WTC11 (cell line): ENCODE results near the gene LTF. TPM values are rescaled to one million over a fixed set of nuclear protein-coding genes. Genes with fewer than 3 reads are reported as not detected.

Experiments used
- ATAC-seq: fragments of 200-7000 bp; cut with Tn5 transposase; 2 replicates; pipeline ENCODE4 v1.10.0; 2021; ENCODE audit warnings: mild to moderate bottlenecking, moderate library complexity
- CTCF ChIA-PET: fragments of 300-600 bp; sonication (Branson Sonifier 250); formaldehyde crosslinking; loops from one replicate; lab custom pipeline; 2021; ENCODE audit warnings: antibody characterized with exemption; lab: Charles Lee
- POLR2A ChIA-PET: fragments of 350-600 bp; sonication (Branson Sonifier 250); formaldehyde crosslinking; loops from one replicate; lab custom pipeline; 2021; ENCODE audit warnings: antibody characterized with exemption; lab: Charles Lee
- DNase-seq: peaks from one replicate; pipeline ENCODE4 v3.0.0; 2021; ENCODE audit warnings: low spot score
- H3K27ac Mint-ChIP-seq: 2 replicates; pipeline ENCODE4 v1.8.0; 2021; ENCODE audit warnings: mixed read lengths
- H3K27me3 Mint-ChIP-seq: 2 replicates; pipeline ENCODE4 v1.8.0; 2021; ENCODE audit warnings: low read depth, mild to moderate bottlenecking, moderate library complexity, mixed read lengths
- H3K36me3 Mint-ChIP-seq: 2 replicates; pipeline ENCODE4 v1.8.0; 2021; ENCODE audit warnings: mixed read lengths
- H3K4me1 Mint-ChIP-seq: 2 replicates; pipeline ENCODE4 v1.8.0; 2022; ENCODE audit warnings: mixed read lengths
- H3K4me3 Mint-ChIP-seq: 2 replicates; pipeline ENCODE4 v1.8.0; 2021; ENCODE audit warnings: mild to moderate bottlenecking, moderate library complexity, mixed read lengths
- H3K9me3 Mint-ChIP-seq: 2 replicates; pipeline ENCODE4 v1.8.0; 2021; ENCODE audit warnings: mixed read lengths
- ARID4B ChIP-seq: sonication (generic); formaldehyde crosslinking; IDR thresholded peaks from 2 replicates; pipeline ENCODE4 v1.8.0; 2023; ENCODE audit warnings: missing genetic modification reagents, mild to moderate bottlenecking, borderline replicate concordance
- ATF6 ChIP-seq: sonication (generic); formaldehyde crosslinking; IDR thresholded peaks from 2 replicates; pipeline ENCODE4 v1.8.1; 2023; ENCODE audit warnings: mild to moderate bottlenecking, missing genetic modification reagents
- EMX1 ChIP-seq: fragments of 250-450 bp; sonication (Bioruptor Pico); IDR thresholded peaks from 2 replicates; pipeline ENCODE4 v1.8.0; 2021; ENCODE audit warnings: mild to moderate bottlenecking
- ESRRA ChIP-seq: sonication (generic); formaldehyde crosslinking; IDR thresholded peaks from 2 replicates; pipeline ENCODE4 v1.8.1; 2022; ENCODE audit warnings: mild to moderate bottlenecking, missing genetic modification reagents, borderline replicate concordance
- FOXJ3 ChIP-seq: sonication (generic); formaldehyde crosslinking; IDR thresholded peaks from 2 replicates; pipeline ENCODE4 v1.9.0; 2021; ENCODE audit warnings: missing genetic modification reagents, mild to moderate bottlenecking, borderline replicate concordance
- GTF2I ChIP-seq: fragments of 250-450 bp; sonication (Bioruptor Pico); conservative IDR thresholded peaks from 2 replicates; pipeline ENCODE4 v1.4.0; 2021; ENCODE audit warnings: mild to moderate bottlenecking
- IRF2 ChIP-seq: sonication (generic); formaldehyde crosslinking; IDR thresholded peaks from 2 replicates; pipeline ENCODE4 v1.8.0; 2022; ENCODE audit warnings: low read depth, missing genetic modification reagents, borderline replicate concordance
- JAZF1 ChIP-seq: fragments of 250-450 bp; sonication (Bioruptor Pico); IDR thresholded peaks from 2 replicates; pipeline ENCODE4 v1.9.0; 2021; ENCODE audit warnings: moderate library complexity, mild to moderate bottlenecking, inconsistent platforms
- NFE2L1 ChIP-seq: sonication (generic); formaldehyde crosslinking; IDR thresholded peaks from 2 replicates; pipeline ENCODE4 v1.8.1; 2023; ENCODE audit warnings: missing genetic modification reagents
- PRDM15 ChIP-seq: sonication (generic); formaldehyde crosslinking; IDR thresholded peaks from 2 replicates; pipeline ENCODE4 v1.8.0; 2022; ENCODE audit warnings: missing genetic modification reagents
- PRRX2 ChIP-seq: fragments of 250-450 bp; sonication (Bioruptor Pico); IDR thresholded peaks from 2 replicates; pipeline ENCODE4 v1.8.0; 2021; ENCODE audit warnings: mild to moderate bottlenecking
- SP1 ChIP-seq: sonication (generic); formaldehyde crosslinking; conservative IDR thresholded peaks from 2 replicates; pipeline ENCODE4 v1.8.1; 2022; ENCODE audit warnings: missing genetic modification reagents
- TEAD1 ChIP-seq: sonication (generic); formaldehyde crosslinking; IDR thresholded peaks from 2 replicates; pipeline ENCODE4 v1.8.0; 2022; ENCODE audit warnings: mild to moderate bottlenecking, missing genetic modification reagents
- ZBTB21 ChIP-seq: sonication (generic); formaldehyde crosslinking; IDR thresholded peaks from 2 replicates; pipeline ENCODE4 v1.8.1; 2023; ENCODE audit warnings: mild to moderate bottlenecking, missing genetic modification reagents, borderline replicate concordance
- ZNF138 ChIP-seq: sonication (generic); formaldehyde crosslinking; conservative IDR thresholded peaks from 2 replicates; pipeline ENCODE4 v1.8.1; 2022; ENCODE audit warnings: mild to moderate bottlenecking, moderate library complexity, missing genetic modification reagents
- ZNF219 ChIP-seq: sonication (generic); formaldehyde crosslinking; IDR thresholded peaks from 2 replicates; pipeline ENCODE4 v1.8.0; 2023; ENCODE audit warnings: missing genetic modification reagents, mild to moderate bottlenecking, borderline replicate concordance
- ZNF317 ChIP-seq: sonication (generic); formaldehyde crosslinking; IDR thresholded peaks from 2 replicates; pipeline ENCODE4 v1.8.1; 2023; ENCODE audit warnings: low read depth, mild to moderate bottlenecking, moderate library complexity, missing genetic modification reagents, borderline replicate concordance
- ZNF416 ChIP-seq: fragments of 250-450 bp; sonication (Bioruptor Pico); IDR thresholded peaks from 2 replicates; pipeline ENCODE4 v1.9.0; 2021; ENCODE audit warnings: mild to moderate bottlenecking, inconsistent platforms
- ZNF671 ChIP-seq: fragments of 250-450 bp; sonication (Bioruptor Pico); IDR thresholded peaks from 2 replicates; pipeline ENCODE4 v1.8.0; 2021; ENCODE audit warnings: mild to moderate bottlenecking
- total RNA-seq: library from RNA; stranded (reverse); gene quantifications from 3 replicates; pipeline ENCODE4 v1.2.3, GENCODE V29; 2021

The LTF gene
- total RNA-seq, 1 experiment from 2014 or later: 0.22 TPM

GRCh38 chr3:46454209-46454595 is 10.5 kb downstream of the LTF start:
- TF ChIP-seq FOXJ3 (CRISPR knock-in tag) (no peak), SP1 (CRISPR knock-in tag) (no peak), PRDM15 (CRISPR knock-in tag) (no peak), PRRX2 (CRISPR knock-in tag) (no peak), ZBTB21 (CRISPR knock-in tag) (no peak), ZNF671 (no peak), NFE2L1 (CRISPR knock-in tag) (no peak), ZNF416 (CRISPR knock-in tag) (no peak), GTF2I (no peak), EMX1 (CRISPR knock-in tag) (no peak), ZNF317 (no peak), ZNF219 (CRISPR knock-in tag) (no peak), JAZF1 (CRISPR knock-in tag) (no peak), ZNF138 (CRISPR knock-in tag) (no peak), ARID4B (CRISPR knock-in tag) (no peak)
- TF ChIP-seq, all 79 proteins: peak for 0
- no peak for DNase-seq
- ATAC-seq: no peak
- no peaks in the 10 kb centered on the region for H3K36me3 Mint-ChIP-seq
- no peak overlapping the region for H3K27ac Mint-ChIP-seq
- H3K4me3 Mint-ChIP-seq: no peak overlapping the region
- ChIA-PET POLR2A (no interaction called here), CTCF (interaction anchor here (0.7 kb wide), 1 partner anchor 246 kb away, joined by 3 read pairs; the partner anchor contains the start of gene CCR1)
- no peaks in the 10 kb centered on the region; the same call in 1 of the 2 replicates for H3K27me3 Mint-ChIP-seq
- no peaks in the 10 kb centered on the region for H3K4me1 Mint-ChIP-seq
- H3K9me3 Mint-ChIP-seq: no peaks in the 10 kb centered on the region

GRCh38 chr3:46453526-46454208 is 11.0 kb downstream of the LTF start:
- H3K27ac Mint-ChIP-seq: no peak overlapping the region
- CTCF ChIA-PET: interaction anchor here (0.7 kb wide), 1 partner anchor 245 kb away, joined by 3 read pairs; the partner anchor contains the start of gene CCR1
- ATAC-seq (no peak), DNase-seq (no peak)
- POLR2A ChIA-PET: no interaction called here
- no peaks in the 10 kb centered on the region for H3K4me1 Mint-ChIP-seq
- H3K9me3 Mint-ChIP-seq: no peaks in the 10 kb centered on the region
- no peaks in the 10 kb centered on the region for H3K36me3 Mint-ChIP-seq
- no peaks in the 10 kb centered on the region; the same call in 1 of the 2 replicates for H3K27me3 Mint-ChIP-seq
- no peak overlapping the region for H3K4me3 Mint-ChIP-seq
- TF ChIP-seq ATF6 (CRISPR knock-in tag): no peak
- TF ChIP-seq IRF2: no peak
- TF ChIP-seq PRDM15 (CRISPR knock-in tag): no peak
- TF ChIP-seq GTF2I: no peak
- TF ChIP-seq ZNF416 (CRISPR knock-in tag): no peak
- no peak for TF ChIP-seq TEAD1 (CRISPR knock-in tag)
- no peak for TF ChIP-seq ESRRA
